ENCODE results near the gene NCLN.

- TF ChIP-seq EZH2 (IDR thresholded peaks at IDR 0.05): no peak
- TF ChIP-seq, protein P1, sequence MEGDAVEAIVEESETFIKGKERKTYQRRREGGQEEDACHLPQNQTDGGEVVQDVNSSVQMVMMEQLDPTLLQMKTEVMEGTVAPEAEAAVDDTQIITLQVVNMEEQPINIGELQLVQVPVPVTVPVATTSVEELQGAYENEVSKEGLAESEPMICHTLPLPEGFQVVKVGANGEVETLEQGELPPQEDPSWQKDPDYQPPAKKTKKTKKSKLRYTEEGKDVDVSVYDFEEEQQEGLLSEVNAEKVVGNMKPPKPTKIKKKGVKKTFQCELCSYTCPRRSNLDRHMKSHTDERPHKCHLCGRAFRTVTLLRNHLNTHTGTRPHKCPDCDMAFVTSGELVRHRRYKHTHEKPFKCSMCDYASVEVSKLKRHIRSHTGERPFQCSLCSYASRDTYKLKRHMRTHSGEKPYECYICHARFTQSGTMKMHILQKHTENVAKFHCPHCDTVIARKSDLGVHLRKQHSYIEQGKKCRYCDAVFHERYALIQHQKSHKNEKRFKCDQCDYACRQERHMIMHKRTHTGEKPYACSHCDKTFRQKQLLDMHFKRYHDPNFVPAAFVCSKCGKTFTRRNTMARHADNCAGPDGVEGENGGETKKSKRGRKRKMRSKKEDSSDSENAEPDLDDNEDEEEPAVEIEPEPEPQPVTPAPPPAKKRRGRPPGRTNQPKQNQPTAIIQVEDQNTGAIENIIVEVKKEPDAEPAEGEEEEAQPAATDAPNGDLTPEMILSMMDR (IDR thresholded peaks at IDR 0.05): no peak
- no peak for TF ChIP-seq EZH2phosphoT487 (IDR thresholded peaks at IDR 0.05)
These were observed 25.5 kb downstream of the NCLN start for GRCh38 chr19:3211191-3211590.

Data from neural progenitor cell (in vitro differentiated cells).